Gastroesophageal sphincter (tissue), 4 donors: ENCODE measurements around the gene DEFB132. TPM values are rescaled to one million over a fixed set of nuclear protein-coding genes. Genes with fewer than 3 reads are reported as not detected.

ENCODE experiments used
- ATAC-seq: fragments of 150-250 bp; one replicate; pipeline ENCODE4 v1.9.1; 2016; ENCODE audit warnings: mild to moderate bottlenecking, moderate library complexity
- H3K27ac ChIP-seq, 4 donors: fragments of 200-600 bp; sonication (generic) in 3 of 4; 1 replicate in 3 of 4; 2 replicates in 1 of 4; pipeline ENCODE4 v1.5.1; 2016 to 2019
- H3K27me3 ChIP-seq: fragments of 200-600 bp; sonication (generic); one replicate; pipeline ENCODE4 v1.5.1; 2019
- H3K36me3 ChIP-seq, 2 donors: fragments of 200-600 bp; sonication (generic); one replicate each; pipeline ENCODE4 v1.5.1; 2019; ENCODE audit warnings: control low read depth in 1 of 2
- H3K4me1 ChIP-seq, 3 donors: fragments of 200-600 bp; sonication (generic); 1 replicate in 2 of 3; 2 replicates in 1 of 3; pipeline ENCODE4 v1.5.1; 2016 to 2019; ENCODE audit warnings: control low read depth in 2 of 3
- H3K4me3 ChIP-seq, 2 donors: fragments of 200-600 bp; sonication (generic); one replicate each; pipeline ENCODE4 v1.5.1; 2019; ENCODE audit warnings: mild to moderate bottlenecking in 1 of 2, moderate library complexity in 1 of 2
- H3K9me3 ChIP-seq, 3 donors: fragments of 200-600 bp; sonication (generic); one replicate each; pipeline ENCODE4 v1.5.1; 2017 to 2019; ENCODE audit warnings: control low read depth in 2 of 3
- CTCF ChIP-seq, 4 experiments: fragments of 200-600 bp in 2 of 4; fragments of 450-650 bp in 2 of 4; sonication (generic) in 1 of 4; IDR thresholded peaks; one replicate each; pipeline ENCODE4 v1.5.1; 2017 to 2019; ENCODE audit warnings: antibody characterized with exemption in 4 of 4, mild to moderate bottlenecking in 2 of 4, moderate library complexity in 2 of 4
- EP300 ChIP-seq: sonication (generic); formaldehyde crosslinking; IDR thresholded peaks from one replicate; pipeline ENCODE4 v1.6.1; 2017; ENCODE audit warnings: antibody characterized with exemption, mild to moderate bottlenecking
- POLR2A ChIP-seq, 2 donors: fragments of 450-650 bp; IDR thresholded peaks; one replicate each; pipeline ENCODE4 v1.6.1; 2017; ENCODE audit warnings: antibody characterized with exemption in 2 of 2, mild to moderate bottlenecking in 2 of 2, moderate library complexity in 1 of 2
- POLR2AphosphoS5 ChIP-seq: sonication (generic); formaldehyde crosslinking; IDR thresholded peaks from one replicate; pipeline ENCODE4 v1.6.1; 2017; ENCODE audit warnings: antibody characterized with exemption
- WGBS, 2 donors: methylation state at CpG; one replicate each; pipeline ENCODE4 v1.1.5; 2018; ENCODE audit warnings: low coverage in 1 of 2; 5-methylcytosine and 5-hydroxymethylcytosine counted together
- total RNA-seq, 4 donors: library from RNA; depleted of rRNA; stranded (reverse); fragments of >200 nt; gene quantifications; one replicate each; pipeline ENCODE4 v1.1.0, GENCODE V29; 2016

DEFB132 gene
- total RNA-seq, 4 donors from 2014 or later: not detected

DNA sequence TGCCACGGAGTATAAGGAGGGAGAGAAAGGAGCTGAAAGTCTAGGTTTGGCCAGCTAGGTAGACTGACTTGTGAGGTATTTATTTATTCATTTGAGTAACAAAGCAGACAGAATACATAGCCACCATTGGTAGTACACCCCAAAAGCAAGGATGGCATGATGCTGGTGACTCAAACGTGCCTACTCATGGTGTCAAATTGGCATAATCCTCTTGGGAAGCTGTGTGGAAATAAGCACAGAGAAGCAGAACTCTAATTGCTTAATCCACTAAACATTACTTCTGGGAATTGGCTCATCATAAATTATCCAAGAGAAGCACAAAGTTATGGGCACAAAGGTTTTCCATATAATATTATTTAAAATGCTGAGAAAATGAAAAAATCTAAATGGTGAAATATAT, 2.5 kb downstream of the DEFB132 start:
- no peak for ATAC-seq
- WGBS, 2 donors: 62 to 71% methylated on average over 2 of the region's 2 CpGs

GRCh38 chr20:263701-264100, 6.2 kb downstream of the DEFB132 start:
- no peak overlapping the region for H3K27ac ChIP-seq
- WGBS, 2 donors: 80% methylated on average over 2 of the region's 13 CpGs; no CpG with 5 or more reads in 1 of the 2 donors

More for the DNA sequence above, 2.5 kb downstream of the DEFB132 start:
- Histone ChIP-seq H3K27me3 (peaks cover 19% of the 10 kb centered on the region), H3K36me3 (no peaks in the 10 kb centered on the region), H3K4me1 (no peaks in the 10 kb centered on the region), H3K4me3 (no peak overlapping the region), H3K27ac (no peak overlapping the region), H3K9me3 (no peaks in the 10 kb centered on the region)
- TF ChIP-seq EP300 (no peak), CTCF (IDR thresholded peaks at IDR 0.05) (no peak), POLR2A (IDR thresholded peaks at IDR 0.05) (no peak), POLR2AphosphoS5 (no peak)

DNA sequence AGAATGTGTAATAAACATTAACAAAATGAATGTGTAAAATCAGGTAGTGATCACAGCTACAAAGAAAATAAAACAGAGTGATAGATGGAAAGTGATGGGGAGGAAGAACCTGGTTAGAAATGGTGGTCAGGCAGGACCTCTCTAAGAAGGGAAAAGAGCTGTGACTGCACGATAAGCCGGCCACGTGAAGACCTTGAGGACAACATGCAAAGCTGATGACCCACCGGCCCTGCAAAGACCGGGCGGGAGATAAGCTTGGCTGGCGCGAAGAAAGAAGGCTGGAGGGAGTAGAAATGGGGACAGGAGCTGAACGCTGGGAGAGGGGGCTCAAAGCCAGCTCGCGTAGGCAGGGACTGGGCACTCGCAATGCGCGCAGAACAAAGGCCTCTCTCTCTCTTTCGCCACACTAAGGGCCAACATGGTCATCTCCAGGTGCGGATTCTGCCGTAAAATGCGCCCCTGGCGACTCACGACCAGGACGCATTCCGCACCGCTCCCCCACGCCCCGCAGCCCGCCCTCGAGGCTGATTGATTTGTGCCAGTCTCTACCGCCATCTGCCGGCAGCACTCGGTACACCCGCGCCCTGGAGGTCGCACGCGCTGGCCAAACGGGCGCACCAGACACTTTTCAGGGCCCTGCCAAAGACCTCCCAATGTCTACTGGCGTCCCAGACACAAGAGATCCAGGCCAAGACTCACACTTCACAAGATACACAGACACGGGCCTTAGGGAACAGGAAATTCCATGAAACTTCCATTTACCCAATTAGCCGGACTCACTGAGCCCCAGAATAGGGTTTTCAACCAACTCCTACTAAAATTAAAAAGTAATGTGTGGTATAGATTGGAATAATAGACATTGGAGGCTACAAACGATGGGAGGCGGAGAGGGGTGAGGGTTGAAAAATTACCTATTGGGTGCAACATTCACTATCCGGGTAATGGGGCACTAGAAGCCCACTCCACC, 9.4 kb downstream of the DEFB132 start:
- Histone ChIP-seq H3K4me3 (peak overlapping the region; percentile 38 to 56), H3K9me3 (no peaks in the 10 kb centered on the region), H3K27me3 (peaks cover 10% of the 10 kb centered on the region), H3K4me1 (peaks cover 0 to 15% (median 0%) of the 10 kb centered on the region in 3 donors), H3K27ac (peak overlapping the region in 1 of 4 donors; percentile 43), H3K36me3 (no peaks in the 10 kb centered on the region)
- TF ChIP-seq POLR2AphosphoS5 (no peak), EP300 (no peak), POLR2A (IDR thresholded peaks at IDR 0.05) (no peak), CTCF (IDR thresholded peaks at IDR 0.05) (peak; percentile 92 to 98 (median 96))
- 12 to 14% methylated on average over 21 to 22 of the region's 43 CpGs for WGBS, 2 donors
- ATAC-seq: peak; percentile 88

More at GRCh38 chr20:263701-264100, 6.2 kb downstream of the DEFB132 start:
- no peak overlapping the region for H3K4me3 ChIP-seq
- no peaks in the 10 kb centered on the region for H3K9me3 ChIP-seq
- no peak for TF ChIP-seq POLR2A (IDR thresholded peaks at IDR 0.05)
- TF ChIP-seq CTCF (IDR thresholded peaks at IDR 0.05): no peak
- no peak for TF ChIP-seq EP300
- TF ChIP-seq POLR2AphosphoS5: no peak
- peaks cover 12% of the 10 kb centered on the region for H3K27me3 ChIP-seq
- H3K4me1 ChIP-seq: peaks cover 0 to 15% (median 0%) of the 10 kb centered on the region in 3 donors
- no peak for ATAC-seq
- H3K36me3 ChIP-seq: no peaks in the 10 kb centered on the region

- ATAC-seq: no peak
- 90% methylated on average over 2 of the region's 5 CpGs; no CpG with 5 or more reads in 1 of the 2 donors for WGBS, 2 donors
- H3K36me3 ChIP-seq: peaks cover 0 to 9% of the 10 kb centered on the region in 2 donors
Observed at GRCh38 chr20:270517-270916, 13.0 kb downstream of the DEFB132 start.

More at GRCh38 chr20:270517-270916, 13.0 kb downstream of the DEFB132 start:
- H3K27ac ChIP-seq: no peak overlapping the region
- TF ChIP-seq EP300 (no peak), CTCF (IDR thresholded peaks at IDR 0.05) (no peak), POLR2AphosphoS5 (no peak), POLR2A (IDR thresholded peaks at IDR 0.05) (no peak)
- H3K4me1 ChIP-seq: peaks cover 0 to 15% (median 0%) of the 10 kb centered on the region in 3 donors
- no peaks in the 10 kb centered on the region for H3K9me3 ChIP-seq
- no peaks in the 10 kb centered on the region for H3K27me3 ChIP-seq
- no peak overlapping the region for H3K4me3 ChIP-seq
